ENCODE data around the gene VMO1. TPM values are rescaled to one million over a fixed set of nuclear protein-coding genes. Genes with fewer than 3 reads are reported as not detected.
A peak's percentile ranks its signal among the peaks of the same experiment; 100 is the strongest.

The VMO1 gene
- total RNA-seq, 1 donor from 2014 or later, result 0.46 TPM

- Mint-ChIP-seq H3K4me1 (ENCODE audit: low read depth) (peaks cover 12% of the 10 kb centered on the region), H3K27ac (no peak overlapping the region), H3K36me3 (ENCODE audit: low read depth) (no peaks in the 10 kb centered on the region), H3K9me3 (no peaks in the 10 kb centered on the region), H3K4me3 (ENCODE audit: low read depth) (no peak overlapping the region), H3K27me3 (ENCODE audit: low read depth) (peaks cover 10% of the 10 kb centered on the region)
- intact Hi-C loops (cut with micrococcal nuclease), result no loop called here
- DNase-seq (ENCODE audit: low spot score), result no peak
Observed at GRCh38 chr17:4769628-4770027, 16.5 kb downstream of the VMO1 start.

DNA sequence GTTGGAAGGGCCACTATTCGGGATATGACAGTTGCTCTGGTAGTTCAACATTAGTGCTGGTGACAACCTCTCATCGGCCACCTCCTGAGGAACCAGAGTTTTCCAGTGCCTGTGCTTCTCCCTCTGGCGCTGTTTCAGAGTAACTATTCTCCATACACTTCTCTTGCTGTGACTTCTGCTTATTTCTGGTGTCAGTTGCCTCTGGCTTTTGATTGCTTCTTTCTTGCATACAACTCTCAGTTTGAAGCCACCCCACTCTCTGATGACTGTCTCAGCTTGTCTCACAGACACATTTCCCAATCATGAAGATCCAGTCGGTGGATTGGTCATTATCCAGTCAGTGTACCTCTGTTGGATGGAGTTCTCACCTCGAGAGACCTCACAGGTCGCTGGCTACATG lies 17.9 kb downstream of the VMO1 start:
- Mint-ChIP-seq H3K27me3 (ENCODE audit: low read depth) (peaks cover 9% of the 10 kb centered on the region), H3K9me3 (no peaks in the 10 kb centered on the region), H3K4me3 (ENCODE audit: low read depth) (no peak overlapping the region), H3K36me3 (ENCODE audit: low read depth) (no peaks in the 10 kb centered on the region), H3K4me1 (ENCODE audit: low read depth) (peaks cover 12% of the 10 kb centered on the region), H3K27ac (no peak overlapping the region)
- intact Hi-C loops (cut with micrococcal nuclease), result no loop called here
- DNase-seq (ENCODE audit: low spot score), result no peak

- H3K27me3 Mint-ChIP-seq (ENCODE audit: low read depth), result peaks cover 12% of the 10 kb centered on the region
- H3K36me3 Mint-ChIP-seq (ENCODE audit: low read depth), result no peaks in the 10 kb centered on the region
- H3K4me1 Mint-ChIP-seq (ENCODE audit: low read depth), result peaks cover 9% of the 10 kb centered on the region
- H3K9me3 Mint-ChIP-seq, result no peaks in the 10 kb centered on the region
- intact Hi-C loops (cut with micrococcal nuclease), result no loop called here
- DNase-seq (ENCODE audit: low spot score), result no peak
- no peak overlapping the region for H3K4me3 Mint-ChIP-seq (ENCODE audit: low read depth)
- no peak overlapping the region for H3K27ac Mint-ChIP-seq
Observed at GRCh38 chr17:4766723-4767122, 19.4 kb downstream of the VMO1 start.

- Mint-ChIP-seq H3K27ac (no peak overlapping the region), H3K4me3 (ENCODE audit: low read depth) (no peak overlapping the region), H3K36me3 (ENCODE audit: low read depth) (no peaks in the 10 kb centered on the region), H3K4me1 (ENCODE audit: low read depth) (peaks cover 5% of the 10 kb centered on the region), H3K9me3 (no peaks in the 10 kb centered on the region), H3K27me3 (ENCODE audit: low read depth) (peaks cover 10% of the 10 kb centered on the region)
- intact Hi-C loops (cut with micrococcal nuclease), result no loop called here
- DNase-seq (ENCODE audit: low spot score), result no peak
Observed at GRCh38 chr17:4766201-4766600, 20.0 kb downstream of the VMO1 start.

DNA sequence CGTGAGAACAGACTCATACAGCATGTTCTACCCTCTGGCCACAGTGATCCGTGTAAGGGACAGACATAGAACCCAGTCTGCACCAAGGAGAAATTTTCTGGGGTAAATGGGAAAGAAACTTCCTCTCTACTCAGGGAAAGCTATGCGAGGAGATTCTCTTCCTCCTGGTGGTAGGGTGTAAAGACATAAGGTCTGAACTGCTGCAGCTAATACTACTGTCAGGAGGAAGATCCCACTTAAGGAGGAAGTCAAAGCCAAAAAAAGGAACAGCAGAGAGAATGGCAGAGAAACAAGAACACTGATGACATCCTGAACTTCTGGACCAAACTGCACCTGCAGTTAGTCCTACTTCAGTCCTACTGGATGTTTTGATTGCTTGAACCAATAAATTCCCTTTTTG lies 21.6 kb downstream of the VMO1 start:
- Mint-ChIP-seq H3K27me3 (ENCODE audit: low read depth) (peaks cover 12% of the 10 kb centered on the region), H3K4me1 (ENCODE audit: low read depth) (peaks cover 1% of the 10 kb centered on the region), H3K9me3 (no peaks in the 10 kb centered on the region), H3K36me3 (ENCODE audit: low read depth) (no peaks in the 10 kb centered on the region), H3K27ac (no peak overlapping the region), H3K4me3 (ENCODE audit: low read depth) (no peak overlapping the region)
- DNase-seq (ENCODE audit: low spot score), result no peak
- intact Hi-C loops (cut with micrococcal nuclease), result no loop called here

GRCh38 chr17:4759776-4760236 lies 26.4 kb downstream of the VMO1 start:
- Mint-ChIP-seq H3K27me3 (ENCODE audit: low read depth) (peaks cover 21% of the 10 kb centered on the region), H3K27ac (no peak overlapping the region), H3K4me3 (ENCODE audit: low read depth) (no peak overlapping the region), H3K9me3 (no peaks in the 10 kb centered on the region), H3K36me3 (ENCODE audit: low read depth) (no peaks in the 10 kb centered on the region), H3K4me1 (ENCODE audit: low read depth) (no peaks in the 10 kb centered on the region)
- no peak for DNase-seq (ENCODE audit: low spot score)
- intact Hi-C loops (cut with micrococcal nuclease), result no loop called here

DNA sequence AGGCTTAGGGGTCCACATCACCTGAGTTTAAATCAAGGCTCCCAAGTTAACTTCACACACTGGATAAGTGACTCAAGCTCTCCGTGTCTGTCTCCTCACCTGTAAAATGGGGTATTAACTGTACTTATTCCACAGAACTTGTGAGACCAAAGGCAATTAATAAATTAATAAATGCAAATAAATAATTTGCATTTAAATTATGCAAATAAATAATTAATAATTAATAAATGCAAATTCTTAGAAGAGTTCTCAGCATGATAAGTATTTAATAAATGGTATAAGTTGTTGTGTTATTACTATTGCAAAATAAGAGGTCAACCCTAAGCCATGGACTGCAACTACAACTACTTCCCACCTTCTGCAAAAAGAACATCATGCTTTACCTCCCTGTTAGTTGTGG lies 32.8 kb downstream of the VMO1 start:
- intact Hi-C loops (cut with micrococcal nuclease), result no loop called here
- DNase-seq (ENCODE audit: low spot score), result no peak
- Mint-ChIP-seq H3K27ac (no peak overlapping the region), H3K4me3 (ENCODE audit: low read depth) (no peak overlapping the region), H3K27me3 (ENCODE audit: low read depth) (peaks cover 33% of the 10 kb centered on the region), H3K9me3 (no peaks in the 10 kb centered on the region), H3K36me3 (ENCODE audit: low read depth) (no peaks in the 10 kb centered on the region), H3K4me1 (ENCODE audit: low read depth) (peaks cover 3% of the 10 kb centered on the region)

GRCh38 chr17:4751932-4752331 lies 34.2 kb downstream of the VMO1 start:
- Mint-ChIP-seq H3K27ac (no peak overlapping the region), H3K27me3 (ENCODE audit: low read depth) (peaks cover 32% of the 10 kb centered on the region)

DNA sequence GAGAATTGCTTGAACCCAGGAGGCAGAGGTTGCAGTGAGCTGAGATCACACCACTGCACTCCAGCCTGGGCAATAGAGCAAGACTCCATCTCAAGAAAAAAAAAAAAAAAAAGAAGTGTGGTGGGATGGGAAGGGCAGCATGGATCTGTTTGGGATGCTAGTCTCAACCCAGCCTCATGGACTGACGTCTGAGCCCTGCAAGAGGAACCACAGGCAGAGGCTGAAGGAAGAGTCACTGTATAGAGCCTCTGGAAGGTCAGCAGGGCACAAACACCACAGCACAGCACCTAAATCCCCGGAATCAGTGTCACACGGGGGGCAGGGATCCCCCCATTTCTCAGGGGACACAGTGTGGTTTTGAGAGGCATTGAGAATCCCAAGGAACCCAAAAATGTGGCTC lies 35.6 kb downstream of the VMO1 start:
- H3K4me3 Mint-ChIP-seq (ENCODE audit: low read depth), result no peak overlapping the region
- no peaks in the 10 kb centered on the region for H3K9me3 Mint-ChIP-seq
- intact Hi-C loops (cut with micrococcal nuclease), result no loop called here
- DNase-seq (ENCODE audit: low spot score), result no peak
- no peaks in the 10 kb centered on the region for H3K36me3 Mint-ChIP-seq (ENCODE audit: low read depth)
- H3K27ac Mint-ChIP-seq, result no peak overlapping the region
- H3K27me3 Mint-ChIP-seq (ENCODE audit: low read depth), result peaks cover 32% of the 10 kb centered on the region
- H3K4me1 Mint-ChIP-seq (ENCODE audit: low read depth), result peaks cover 10% of the 10 kb centered on the region

More at GRCh38 chr17:4751932-4752331, 34.2 kb downstream of the VMO1 start:
- Mint-ChIP-seq H3K4me1 (ENCODE audit: low read depth) (peaks cover 10% of the 10 kb centered on the region), H3K36me3 (ENCODE audit: low read depth) (no peaks in the 10 kb centered on the region), H3K9me3 (no peaks in the 10 kb centered on the region), H3K4me3 (ENCODE audit: low read depth) (no peak overlapping the region)
- DNase-seq (ENCODE audit: low spot score), result no peak
- intact Hi-C loops (cut with micrococcal nuclease), result no loop called here

- intact Hi-C loops (cut with micrococcal nuclease), result no loop called here
Observed at GRCh38 chr17:4748686-4749085, 37.5 kb downstream of the VMO1 start.

DNA sequence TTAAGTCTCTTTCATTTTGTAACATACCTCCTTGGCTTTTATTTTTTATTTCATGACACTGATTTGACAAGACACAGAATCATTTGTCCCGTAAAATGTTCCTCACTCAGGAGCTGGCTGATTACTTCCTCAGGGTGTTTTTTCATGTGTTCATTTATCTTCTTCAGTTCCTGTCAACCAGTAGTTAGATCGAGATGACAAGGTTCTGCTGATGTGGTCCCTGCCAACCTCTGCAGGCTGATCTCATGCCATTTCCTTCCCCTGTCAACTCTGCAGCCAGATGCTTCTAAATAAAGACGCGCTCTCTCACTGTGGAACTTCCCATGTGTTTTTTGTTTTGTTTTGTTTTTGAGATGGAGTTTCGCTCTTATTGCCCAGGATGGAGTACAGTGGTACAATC lies 38.3 kb downstream of the VMO1 start:
- H3K27me3 Mint-ChIP-seq (ENCODE audit: low read depth), result peaks cover 28% of the 10 kb centered on the region
- intact Hi-C loops (cut with micrococcal nuclease), result no loop called here
- H3K9me3 Mint-ChIP-seq, result no peaks in the 10 kb centered on the region
- H3K4me3 Mint-ChIP-seq (ENCODE audit: low read depth), result peak overlapping the region; percentile 42
- no peaks in the 10 kb centered on the region for H3K36me3 Mint-ChIP-seq (ENCODE audit: low read depth)
- peaks cover 10% of the 10 kb centered on the region for H3K4me1 Mint-ChIP-seq (ENCODE audit: low read depth)
- no peak for DNase-seq (ENCODE audit: low spot score)
- H3K27ac Mint-ChIP-seq, result no peak overlapping the region

More at GRCh38 chr17:4748686-4749085, 37.5 kb downstream of the VMO1 start:
- Mint-ChIP-seq H3K27ac (no peak overlapping the region), H3K4me1 (ENCODE audit: low read depth) (peaks cover 10% of the 10 kb centered on the region), H3K9me3 (no peaks in the 10 kb centered on the region), H3K36me3 (ENCODE audit: low read depth) (no peaks in the 10 kb centered on the region), H3K27me3 (ENCODE audit: low read depth) (peaks cover 30% of the 10 kb centered on the region), H3K4me3 (ENCODE audit: low read depth) (no peak overlapping the region)
- no peak for DNase-seq (ENCODE audit: low spot score)

- no peaks in the 10 kb centered on the region for H3K9me3 Mint-ChIP-seq
- peaks cover 1% of the 10 kb centered on the region for H3K36me3 Mint-ChIP-seq (ENCODE audit: low read depth)
- H3K4me1 Mint-ChIP-seq (ENCODE audit: low read depth), result peaks cover 12% of the 10 kb centered on the region
- H3K4me3 Mint-ChIP-seq (ENCODE audit: low read depth), result no peak overlapping the region
- DNase-seq (ENCODE audit: low spot score), result no peak
- no peak overlapping the region for H3K27ac Mint-ChIP-seq
- peaks cover 36% of the 10 kb centered on the region for H3K27me3 Mint-ChIP-seq (ENCODE audit: low read depth)
- intact Hi-C loops (cut with micrococcal nuclease), result no loop called here
Observed at GRCh38 chr17:4744999-4745969, 40.9 kb downstream of the VMO1 start.

- intact Hi-C loops (cut with micrococcal nuclease), result no loop called here
- H3K4me3 Mint-ChIP-seq (ENCODE audit: low read depth), result no peak overlapping the region
- peaks cover 16% of the 10 kb centered on the region for H3K4me1 Mint-ChIP-seq (ENCODE audit: low read depth)
- no peaks in the 10 kb centered on the region for H3K9me3 Mint-ChIP-seq
- peaks cover 3% of the 10 kb centered on the region for H3K36me3 Mint-ChIP-seq (ENCODE audit: low read depth)
- no peak for DNase-seq (ENCODE audit: low spot score)
- peaks cover 34% of the 10 kb centered on the region for H3K27me3 Mint-ChIP-seq (ENCODE audit: low read depth)
- no peak overlapping the region for H3K27ac Mint-ChIP-seq
Observed at GRCh38 chr17:4743898-4744297, 42.3 kb downstream of the VMO1 start.
